Measurements from ENCODE around the gene PTPRN2. TPM values are rescaled to one million over a fixed set of nuclear protein-coding genes. Genes with fewer than 3 reads are reported as not detected.

The PTPRN2 gene
- total and polyA plus RNA-seq, 2 donors (not counting 1 experiment from before 2014, with no cell fraction given), result 0.54 to 1.2 TPM

DNA sequence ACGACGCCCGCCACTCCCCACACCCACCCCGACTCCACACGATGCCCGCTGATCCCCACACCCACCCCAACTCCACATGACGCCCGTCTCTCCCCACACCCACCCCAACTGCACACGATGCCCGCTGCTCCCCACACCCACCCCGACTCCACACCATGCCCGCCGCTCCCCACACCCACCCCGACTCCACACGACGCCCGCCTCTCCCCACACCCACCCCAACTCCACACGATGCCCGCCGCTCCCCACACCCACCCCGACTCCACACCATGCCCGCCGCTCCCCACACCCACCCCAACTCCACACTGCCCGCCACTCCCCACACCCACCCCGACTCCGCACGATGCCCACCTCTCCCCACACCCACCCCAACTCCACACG is 933.8 kb downstream of the PTPRN2 start:
- Histone ChIP-seq H3K79me2 (ENCODE audit: control insufficient read depth, insufficient read depth, low read length) (no peaks in the 10 kb centered on the region), H3K4me3 (replicated peaks in 1 of 4; ENCODE audit: control extremely low read depth in 1 of 4, insufficient read depth in 1 of 4, low read depth in 3 of 4, low read length in 4 of 4) (no peak overlapping the region), H3K4me1 (ENCODE audit: control insufficient read depth, extremely low read depth, insufficient read depth, low read length) (no peaks in the 10 kb centered on the region), H2AFZ (ENCODE audit: low read length) (no peak overlapping the region), H3K27ac (ENCODE audit: insufficient read depth, low read length) (no peak overlapping the region), H3K27me3 (ENCODE audit: control insufficient read depth, insufficient read depth, low read length) (no peaks in the 10 kb centered on the region), H4K20me1 (ENCODE audit: control insufficient read depth, extremely low read depth, insufficient read depth, low read length) (no peaks in the 10 kb centered on the region), H3K4me2 (ENCODE audit: extremely low read depth, insufficient read depth, low read length) (no peak overlapping the region), H3K9ac (ENCODE audit: insufficient read depth, low read length) (no peak overlapping the region), H3K9me3 (ENCODE audit: control insufficient read depth, insufficient read depth, low read depth, low read length) (no peaks in the 10 kb centered on the region), H3K36me3 (ENCODE audit: control insufficient read depth, insufficient read depth, low read length) (no peaks in the 10 kb centered on the region)
- TF ChIP-seq CTCF (conservative IDR thresholded peaks at IDR 0.05 in 1 of 2, IDR thresholded peaks at IDR 0.05 in 1 of 2; ENCODE audit: low read depth in 1 of 2, low read length in 2 of 2) (no peak), EZH2 (IDR thresholded peaks at IDR 0.05; ENCODE audit: low read length, missing control alignments) (no peak)
- no peak for DNase-seq (ENCODE audit: low read depth in 2 of 2)

GRCh38 chr7:157652954-157653826 is 934.4 kb downstream of the PTPRN2 start:
- no peak overlapping the region for H3K4me3 ChIP-seq (replicated peaks in 1 of 4; ENCODE audit: control extremely low read depth in 1 of 4, insufficient read depth in 1 of 4, low read depth in 3 of 4, low read length in 4 of 4)
- DNase-seq (ENCODE audit: low read depth in 2 of 2), result no peak
- H3K36me3 ChIP-seq (ENCODE audit: control insufficient read depth, insufficient read depth, low read length), result no peaks in the 10 kb centered on the region
- H3K4me2 ChIP-seq (ENCODE audit: extremely low read depth, insufficient read depth, low read length), result no peak overlapping the region
- H3K27me3 ChIP-seq (ENCODE audit: control insufficient read depth, insufficient read depth, low read length), result no peaks in the 10 kb centered on the region
- H3K9me3 ChIP-seq (ENCODE audit: control insufficient read depth, insufficient read depth, low read depth, low read length), result no peaks in the 10 kb centered on the region
- no peaks in the 10 kb centered on the region for H3K4me1 ChIP-seq (ENCODE audit: control insufficient read depth, extremely low read depth, insufficient read depth, low read length)
- no peak overlapping the region for H2AFZ ChIP-seq (ENCODE audit: low read length)
- H4K20me1 ChIP-seq (ENCODE audit: control insufficient read depth, extremely low read depth, insufficient read depth, low read length), result no peaks in the 10 kb centered on the region
- no peak overlapping the region for H3K27ac ChIP-seq (ENCODE audit: insufficient read depth, low read length)
- H3K9ac ChIP-seq (ENCODE audit: insufficient read depth, low read length), result no peak overlapping the region
- no peaks in the 10 kb centered on the region for H3K79me2 ChIP-seq (ENCODE audit: control insufficient read depth, insufficient read depth, low read length)
- TF ChIP-seq CTCF (conservative IDR thresholded peaks at IDR 0.05 in 1 of 2, IDR thresholded peaks at IDR 0.05 in 1 of 2; ENCODE audit: low read depth in 1 of 2, low read length in 2 of 2), result no peak
- TF ChIP-seq EZH2 (IDR thresholded peaks at IDR 0.05; ENCODE audit: low read length, missing control alignments), result no peak

- Histone ChIP-seq H4K20me1 (ENCODE audit: control insufficient read depth, extremely low read depth, insufficient read depth, low read length) (no peaks in the 10 kb centered on the region), H3K9ac (ENCODE audit: insufficient read depth, low read length) (no peak overlapping the region), H3K27ac (ENCODE audit: insufficient read depth, low read length) (no peak overlapping the region), H3K4me3 (replicated peaks in 1 of 4; ENCODE audit: control extremely low read depth in 1 of 4, insufficient read depth in 1 of 4, low read depth in 3 of 4, low read length in 4 of 4) (no peak overlapping the region), H3K4me2 (ENCODE audit: extremely low read depth, insufficient read depth, low read length) (no peak overlapping the region), H3K9me3 (ENCODE audit: control insufficient read depth, insufficient read depth, low read depth, low read length) (no peaks in the 10 kb centered on the region), H3K4me1 (ENCODE audit: control insufficient read depth, extremely low read depth, insufficient read depth, low read length) (no peaks in the 10 kb centered on the region), H3K27me3 (ENCODE audit: control insufficient read depth, insufficient read depth, low read length) (no peaks in the 10 kb centered on the region), H3K79me2 (ENCODE audit: control insufficient read depth, insufficient read depth, low read length) (no peaks in the 10 kb centered on the region), H3K36me3 (ENCODE audit: control insufficient read depth, insufficient read depth, low read length) (no peaks in the 10 kb centered on the region), H2AFZ (ENCODE audit: low read length) (no peak overlapping the region)
- no peak for DNase-seq (ENCODE audit: low read depth in 2 of 2)
- TF ChIP-seq CTCF (conservative IDR thresholded peaks at IDR 0.05 in 1 of 2, IDR thresholded peaks at IDR 0.05 in 1 of 2; ENCODE audit: low read depth in 1 of 2, low read length in 2 of 2), result no peak
- no peak for TF ChIP-seq EZH2 (IDR thresholded peaks at IDR 0.05; ENCODE audit: low read length, missing control alignments)
Measured at GRCh38 chr7:157652161-157652953, 935.3 kb downstream of the PTPRN2 start.

All from fibroblast of lung (primary cell).